TTC549 (cell line): ENCODE results near the gene CFAP119.

Source experiments
- FAIRE-seq: peaks from 2 replicates; lab custom pipeline; 2012; peaks lifted over from hg19 to GRCh38; lab: Jason Lieb, UNC

Gene CFAP119

DNA sequence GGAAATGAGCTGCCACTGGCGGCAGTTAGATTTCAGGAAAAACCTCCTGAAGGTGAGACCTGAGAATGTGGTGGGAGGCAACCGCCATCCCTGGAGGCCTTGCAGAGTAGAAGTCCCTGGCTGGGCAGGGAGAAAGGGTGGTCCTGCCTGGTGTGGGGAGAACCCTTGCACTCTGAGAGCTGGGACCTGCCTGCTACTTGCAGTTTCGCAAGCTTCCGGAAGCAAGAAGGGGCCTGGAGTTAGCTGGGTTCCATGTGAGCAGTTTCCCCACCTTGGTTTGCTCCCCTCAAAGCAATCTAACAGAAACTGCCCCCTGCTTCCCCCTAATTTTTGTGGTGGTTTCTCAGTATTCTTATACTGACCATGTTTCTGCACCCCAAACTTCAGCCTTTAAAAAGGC is 18.7 kb upstream of the CFAP119 start:
- FAIRE-seq, result no peak

- no peak for FAIRE-seq
These were observed 18.2 kb upstream of the CFAP119 start for GRCh38 chr16:30780021-30780420.

DNA sequence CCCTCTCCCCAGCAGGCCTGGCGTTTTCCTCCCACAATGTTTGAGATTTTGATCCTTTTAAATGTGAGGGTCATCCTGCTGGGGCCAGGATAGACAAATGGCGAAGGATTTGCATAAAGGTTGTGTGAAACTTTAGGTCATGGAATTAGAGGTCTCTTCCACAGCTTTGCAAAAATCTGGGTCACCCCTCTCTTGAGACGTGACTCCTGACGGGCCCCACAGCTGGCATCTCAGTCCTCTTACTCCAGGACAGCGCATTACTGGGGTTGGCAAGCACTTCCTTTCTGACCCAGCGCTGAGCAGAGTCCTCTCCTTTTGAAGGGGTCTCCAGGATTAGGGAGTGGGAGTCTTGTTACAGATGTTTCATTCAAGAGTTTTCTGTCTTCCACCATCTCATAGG is 17.7 kb upstream of the CFAP119 start:
- FAIRE-seq, result no peak

DNA sequence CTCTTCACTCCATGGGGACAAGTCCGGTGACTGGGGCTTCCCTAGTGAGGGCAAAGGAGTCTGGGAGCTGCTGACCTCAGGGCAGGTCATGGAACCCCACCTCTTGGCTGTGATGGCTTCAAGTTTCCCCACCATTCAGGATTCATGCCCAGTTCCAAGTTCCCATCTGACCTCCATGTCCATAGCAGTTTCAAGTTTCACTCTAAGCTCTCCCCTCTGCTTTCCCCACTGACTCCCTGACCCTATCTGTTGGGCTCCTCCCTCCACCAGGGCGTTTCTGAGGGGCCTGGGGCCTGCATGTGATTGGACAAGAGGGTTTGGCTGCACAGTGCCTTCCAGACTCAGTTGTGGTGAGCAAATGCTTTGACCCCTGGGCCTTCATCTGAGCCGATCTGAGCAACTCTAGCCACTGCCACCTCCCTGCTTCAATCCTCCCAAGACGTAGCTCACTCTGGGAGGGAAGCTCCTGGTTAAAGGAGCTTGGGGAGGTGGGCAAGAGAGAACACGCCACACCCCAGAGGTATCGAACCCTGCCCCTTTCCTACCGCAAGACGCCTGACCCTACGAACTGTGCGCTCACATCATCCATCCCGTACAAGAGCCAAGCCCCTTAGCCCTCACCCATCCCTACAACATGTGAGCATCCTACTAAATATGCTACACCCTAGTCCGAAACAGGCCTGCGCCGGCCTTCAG is 16.8 kb upstream of the CFAP119 start:
- FAIRE-seq, result no peak

DNA sequence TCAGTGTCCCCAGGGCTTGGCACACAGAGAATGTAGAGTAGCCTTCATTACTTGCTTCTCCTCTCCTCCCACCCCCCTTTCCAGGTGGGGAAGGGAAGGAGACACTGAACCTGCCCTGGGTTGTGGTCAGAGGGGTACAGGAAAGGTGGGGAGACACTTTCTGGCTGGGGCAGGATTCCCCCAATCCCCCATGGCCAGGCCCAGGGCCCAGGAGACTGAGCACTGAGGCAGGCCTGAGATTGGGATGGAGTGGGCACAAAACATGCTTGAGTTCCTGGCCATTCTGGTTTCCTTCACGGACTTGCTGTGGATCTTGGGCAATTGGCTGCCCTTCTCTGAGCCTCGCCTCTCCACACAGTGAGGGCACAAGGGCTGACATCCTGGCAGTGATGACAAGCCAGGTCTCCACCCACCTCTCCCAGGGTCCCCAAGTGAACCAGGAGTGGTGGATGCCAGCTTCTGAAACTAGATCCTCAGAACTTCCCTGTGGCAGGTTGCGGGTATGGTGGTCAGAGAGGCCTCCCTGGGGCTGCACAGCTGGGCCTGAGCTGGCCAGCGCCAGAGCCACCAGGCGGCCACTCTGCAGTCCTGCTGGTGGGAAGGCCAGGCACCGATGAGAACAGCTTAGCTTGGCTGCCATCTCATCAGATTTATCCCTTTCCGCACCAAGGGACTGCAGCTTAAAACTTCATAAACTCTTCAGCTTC is 15.9 kb upstream of the CFAP119 start:
- no peak for FAIRE-seq

DNA sequence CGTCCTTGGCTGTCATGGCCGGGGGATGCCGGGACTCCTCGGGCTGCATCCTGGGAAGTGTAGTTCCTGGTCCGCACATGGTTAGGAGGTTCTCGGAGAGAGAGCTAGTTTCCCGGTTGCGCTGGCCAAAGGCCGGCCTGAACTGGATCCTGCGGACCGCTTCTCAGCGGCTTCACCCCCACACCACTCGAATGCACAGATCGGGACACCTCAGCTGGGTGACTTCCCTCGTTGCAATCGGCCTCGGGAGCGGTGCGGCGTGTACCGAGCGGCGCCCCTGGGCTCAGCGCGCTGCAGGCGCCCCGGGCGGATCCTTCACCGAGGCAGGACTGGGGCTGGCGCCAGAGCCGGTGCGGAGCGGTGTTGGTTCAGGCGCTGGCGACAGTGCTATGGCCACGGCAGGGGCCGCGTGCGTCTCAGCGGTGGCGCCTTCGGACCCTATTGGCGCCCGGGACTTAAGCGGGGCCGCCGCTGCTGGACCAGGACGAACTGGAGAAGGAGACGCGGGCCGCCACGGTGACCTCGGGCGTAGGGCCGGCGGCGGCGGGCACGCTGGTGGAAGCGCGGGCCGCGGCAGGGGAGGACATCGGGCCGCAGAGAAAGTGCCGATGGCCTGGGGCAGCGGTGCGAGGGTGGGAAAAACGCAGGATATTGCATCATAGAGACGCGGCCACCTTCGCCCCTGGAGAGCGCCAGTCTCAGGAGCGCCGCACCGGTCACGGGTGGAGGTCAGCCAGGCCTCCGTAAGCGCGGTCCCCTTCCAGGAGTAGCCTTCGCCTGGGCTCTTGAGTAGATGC is 13.7 kb upstream of the CFAP119 start:
- FAIRE-seq, result no peak

GRCh38 chr16:30775131-30775391 is 13.2 kb upstream of the CFAP119 start:
- FAIRE-seq, result no peak

- FAIRE-seq, result no peak
These were observed 12.7 kb upstream of the CFAP119 start for GRCh38 chr16:30774367-30775130.

DNA sequence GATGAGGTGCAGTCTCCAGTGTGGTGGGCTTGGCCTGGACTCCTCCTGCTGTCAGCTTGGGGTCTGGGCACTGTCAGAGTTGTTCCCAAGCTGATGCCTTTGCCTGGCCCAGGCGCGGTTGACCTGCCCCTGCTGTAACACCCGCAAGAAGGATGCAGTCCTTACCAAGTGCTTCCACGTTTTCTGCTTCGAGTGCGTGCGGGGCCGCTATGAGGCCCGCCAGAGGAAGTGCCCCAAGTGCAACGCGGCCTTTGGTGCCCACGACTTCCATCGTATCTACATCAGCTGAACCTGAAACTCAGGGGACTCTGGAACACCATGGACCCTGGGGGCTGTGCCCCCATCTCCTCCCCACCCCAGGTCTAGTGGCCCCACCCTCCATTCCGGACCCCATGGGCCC is 12.0 kb upstream of the CFAP119 start:
- FAIRE-seq, result no peak

- FAIRE-seq, result no peak
These were observed 9.9 kb upstream of the CFAP119 start for GRCh38 chr16:30771726-30772125.

DNA sequence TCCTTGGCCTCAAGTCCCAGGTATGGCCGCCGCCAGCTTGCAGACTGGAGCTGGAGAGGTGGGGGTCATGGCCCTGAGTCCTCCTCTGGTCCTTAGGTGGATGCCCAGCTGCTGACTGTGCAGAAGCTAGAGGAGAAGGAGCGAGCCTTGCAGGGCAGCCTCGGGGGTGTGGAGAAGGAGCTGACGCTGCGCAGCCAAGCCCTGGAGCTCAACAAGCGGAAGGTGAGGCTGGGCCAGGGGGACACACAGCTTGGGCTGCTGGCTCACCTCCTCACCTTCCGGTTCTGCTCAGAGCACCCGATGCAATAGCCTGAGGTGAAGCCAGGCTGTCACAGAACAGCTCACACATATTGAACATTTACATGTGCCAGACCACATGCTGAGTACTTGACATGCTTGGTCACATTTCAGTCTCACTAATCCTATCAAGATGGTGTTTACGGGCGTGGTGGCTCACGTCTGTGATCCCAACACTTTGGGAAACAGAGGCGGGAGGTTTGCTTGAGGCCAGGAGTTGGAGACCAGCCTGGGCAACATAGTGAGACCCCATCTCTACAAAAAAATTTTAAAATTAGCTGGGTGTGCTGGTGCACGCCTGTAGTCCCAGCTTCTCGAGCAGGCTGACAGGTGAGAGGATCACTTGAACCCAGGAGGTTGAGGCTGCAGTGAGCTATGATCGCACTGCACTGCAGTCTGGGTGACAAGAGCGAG is 7.7 kb upstream of the CFAP119 start:
- no peak for FAIRE-seq

- FAIRE-seq, result no peak
These were observed 6.8 kb upstream of the CFAP119 start for GRCh38 chr16:30768583-30769181.

DNA sequence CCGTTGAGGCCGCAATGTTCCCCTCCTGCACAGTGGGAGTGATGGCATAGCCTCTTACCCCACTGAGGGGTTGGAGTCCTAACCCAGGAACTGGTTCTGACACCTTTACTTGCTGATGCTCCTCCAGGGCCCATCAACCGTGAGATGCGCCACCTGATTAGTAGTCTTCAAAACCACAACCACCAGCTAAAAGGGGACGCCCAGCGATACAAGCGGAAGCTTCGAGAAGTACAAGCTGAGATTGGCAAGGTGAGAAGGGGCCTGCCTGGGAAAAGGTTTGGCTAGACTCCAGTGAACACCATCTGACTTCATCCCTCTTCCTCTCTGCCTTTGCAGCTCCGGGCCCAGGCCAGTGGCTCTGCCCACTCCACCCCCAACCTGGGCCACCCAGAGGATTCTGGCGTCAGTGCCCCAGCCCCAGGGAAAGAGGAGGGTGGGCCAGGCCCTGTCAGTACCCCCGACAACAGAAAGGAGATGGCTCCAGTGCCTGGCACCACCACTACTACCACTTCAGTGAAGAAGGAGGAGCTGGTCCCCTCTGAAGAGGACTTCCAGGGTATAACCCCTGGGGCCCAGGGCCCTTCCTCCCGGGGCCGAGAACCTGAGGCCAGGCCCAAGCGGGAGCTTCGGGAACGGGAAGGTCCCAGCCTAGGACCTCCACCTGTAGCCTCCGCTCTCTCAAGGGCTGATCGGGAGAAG is 6.1 kb upstream of the CFAP119 start:
- FAIRE-seq, result no peak

DNA sequence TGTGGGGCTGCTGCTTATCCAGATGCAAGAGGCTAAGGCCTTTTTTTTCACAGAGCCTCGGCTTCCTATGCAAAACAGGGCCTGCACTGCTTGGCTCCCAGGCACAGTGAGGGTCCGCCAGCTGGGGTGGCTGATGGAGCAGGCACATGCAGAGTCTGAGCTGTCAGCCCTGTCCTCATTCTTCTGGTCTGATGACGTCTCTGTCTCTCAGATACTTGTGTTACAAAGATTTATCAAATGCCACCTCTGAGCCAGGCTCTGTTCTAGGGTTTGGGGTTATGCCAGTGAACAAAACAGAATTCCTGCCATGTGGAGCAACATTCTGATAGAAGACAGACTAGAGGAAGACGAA is 5.0 kb upstream of the CFAP119 start:
- no peak for FAIRE-seq

DNA sequence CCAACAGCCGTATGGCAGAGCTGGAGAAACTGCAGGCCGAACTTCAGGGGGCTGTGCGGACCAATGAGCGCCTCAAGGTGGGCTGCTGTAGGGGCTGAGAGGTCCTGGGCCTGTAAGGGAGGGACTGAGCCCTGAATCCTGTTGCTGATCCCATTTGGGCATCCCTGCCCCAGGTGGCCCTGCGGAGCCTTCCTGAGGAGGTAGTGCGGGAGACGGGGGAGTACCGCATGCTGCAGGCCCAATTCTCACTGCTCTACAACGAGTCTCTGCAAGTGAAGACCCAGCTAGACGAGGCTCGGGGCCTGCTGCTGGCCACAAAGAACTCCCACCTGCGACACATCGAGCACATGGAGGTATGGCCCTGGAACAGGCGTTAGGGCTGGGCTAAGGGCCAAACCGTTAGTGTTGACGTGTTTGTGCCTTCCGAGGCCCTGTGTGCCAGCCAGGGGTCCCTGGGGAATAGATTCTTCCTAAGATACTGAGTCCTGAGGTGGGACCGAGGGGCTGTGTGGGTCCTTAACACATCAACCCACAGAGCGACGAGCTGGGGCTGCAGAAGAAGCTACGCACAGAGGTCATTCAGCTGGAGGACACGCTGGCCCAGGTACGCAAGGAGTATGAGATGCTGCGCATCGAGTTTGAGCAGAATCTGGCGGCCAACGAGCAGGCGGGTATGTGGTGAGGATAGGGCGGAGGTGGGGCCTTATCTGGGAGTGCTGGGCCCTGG is 4.5 kb upstream of the CFAP119 start:
- no peak for FAIRE-seq

DNA sequence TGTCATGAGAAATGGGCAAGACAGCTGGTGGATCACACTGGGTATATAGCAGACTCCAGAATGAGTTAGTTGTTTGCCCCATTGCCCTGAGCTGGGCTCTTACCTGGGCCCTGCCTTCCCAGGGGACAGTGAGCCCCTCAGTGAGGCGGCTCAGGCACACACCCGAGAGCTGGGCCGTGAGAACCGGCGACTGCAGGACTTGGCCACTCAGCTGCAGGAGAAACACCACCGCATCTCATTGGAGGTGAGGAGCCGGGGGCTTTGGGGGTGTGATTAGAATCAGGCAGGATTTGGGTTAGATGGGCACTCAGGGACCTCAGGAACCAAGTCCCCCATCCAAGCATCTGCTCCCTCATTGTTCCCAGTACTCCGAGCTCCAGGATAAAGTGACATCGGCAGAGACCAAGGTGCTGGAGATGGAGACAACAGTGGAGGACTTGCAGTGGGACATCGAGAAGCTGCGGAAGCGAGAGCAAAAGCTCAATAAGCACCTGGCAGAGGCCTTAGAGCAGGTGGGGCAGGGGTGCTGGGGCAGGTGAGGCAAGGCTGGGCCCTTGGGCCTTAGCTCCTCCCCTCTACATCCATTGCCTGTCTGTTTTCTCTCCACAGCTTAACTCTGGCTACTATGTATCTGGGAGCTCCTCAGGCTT is 3.1 kb upstream of the CFAP119 start:
- no peak for FAIRE-seq

DNA sequence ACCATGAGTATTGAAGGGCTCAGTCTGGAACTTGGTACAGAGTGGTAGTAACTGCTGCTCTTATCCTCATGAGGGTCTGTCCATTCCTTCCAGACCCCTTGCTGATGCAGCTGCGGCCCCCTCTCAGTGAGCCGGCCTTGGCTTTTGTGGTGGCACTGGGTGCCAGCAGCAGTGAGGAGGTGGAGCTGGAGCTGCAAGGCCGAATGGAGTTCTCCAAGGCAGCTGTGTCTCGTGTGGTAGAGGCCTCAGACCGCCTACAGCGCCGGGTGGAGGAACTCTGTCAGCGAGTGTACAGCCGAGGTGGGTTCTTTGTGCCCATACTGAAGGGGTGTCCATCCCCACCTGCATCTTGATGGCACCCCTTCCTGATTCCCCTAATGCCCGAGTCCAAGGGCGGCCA is 2.2 kb upstream of the CFAP119 start:
- no peak for FAIRE-seq

DNA sequence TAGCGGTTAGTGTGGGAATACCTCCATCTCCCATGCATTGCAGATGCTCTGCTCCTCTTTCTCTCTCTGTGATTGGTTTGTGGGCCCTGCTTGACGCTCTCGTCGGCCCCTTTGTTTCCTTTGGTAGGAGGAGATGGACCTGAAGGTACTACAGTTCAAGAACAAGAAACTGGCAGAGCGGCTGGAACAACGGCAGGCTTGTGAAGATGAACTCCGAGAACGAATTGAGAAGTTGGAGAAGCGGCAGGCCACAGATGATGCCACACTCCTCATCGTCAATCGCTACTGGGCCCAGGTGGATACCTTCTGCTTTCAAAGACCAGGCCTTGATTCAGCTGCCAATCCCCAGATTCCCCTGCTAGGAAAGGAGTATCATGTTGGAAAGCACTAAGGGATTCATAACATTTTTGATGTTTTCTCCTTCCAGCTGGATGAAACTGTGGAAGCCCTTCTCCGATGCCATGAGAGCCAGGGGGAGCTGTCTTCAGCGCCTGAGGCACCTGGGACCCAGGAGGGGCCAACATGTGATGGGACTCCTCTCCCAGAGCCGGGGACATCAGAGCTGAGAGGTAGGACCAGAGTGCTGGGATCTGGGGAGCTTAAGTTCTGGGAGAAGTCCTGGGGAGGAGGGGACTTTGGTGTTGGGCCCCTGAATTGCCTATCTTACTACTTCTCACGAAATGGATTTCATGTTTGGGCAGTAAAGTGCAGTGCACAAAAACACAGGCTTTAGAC is 1.3 kb upstream of the CFAP119 start:
- FAIRE-seq, result no peak

GRCh38 chr16:30761427-30761927 is 385 bp downstream of the CFAP119 start:
- no peak for FAIRE-seq
